K562 treated with DMSO at 1 percent for 4 hours (cell line): ENCODE measurements around the gene KLHL10. TPM values are rescaled to one million over a fixed set of nuclear protein-coding genes. Genes with fewer than 3 reads are reported as not detected.

ENCODE experiments used
- total RNA-seq: library from RNA; unstranded; fragments of 300-600 nt; gene quantifications from 2 replicates; pipeline ENCODE4 v1.2.3, GENCODE V29; 2022; ENCODE audit not compliant: insufficient read depth

KLHL10 gene
- not detected in 2 replicates for total RNA-seq

GRCh38 chr17:41837761-41838538 lies at the start of gene KLHL10:
TSS of gene KLHL10 (plus strand) at chr17:41837825. CDS start at chr17:41837933, 108 bp downstream.

GRCh38 chr17:41811549-41812380 lies 25.9 kb upstream of the KLHL10 start, which contains the start of gene P3H4:
TSS of gene P3H4 (minus strand) at chr17:41811949. CDS start at chr17:41811915, 34 bp downstream.

GRCh38 chr17:41812381-41813151 lies 25.1 kb upstream of the KLHL10 start, which contains the start of gene FKBP10:
TSS of gene FKBP10 (plus strand) at chr17:41813004. CDS start at chr17:41813035, 31 bp downstream.

GRCh38 chr17:41835800-41836549 lies 1.6 kb upstream of the KLHL10 start, which contains the start of gene NT5C3B:
TSS of gene NT5C3B (minus strand) at chr17:41836232. CDS start at chr17:41836193, 39 bp downstream.

GRCh38 chr17:41864836-41865595 lies 27.4 kb downstream of the KLHL10 start, which contains the start of gene KLHL11:
TSS of gene KLHL11 (minus strand) at chr17:41865423. CDS start at chr17:41865370, 53 bp downstream.

Other genes starting within 250 kb of the KLHL10 start
- gene KRT16, start 225.1 kb upstream of the KLHL10 start, total RNA-seq = not detected in 2 replicates
- not detected in 2 replicates for gene KRT17, start 213.2 kb upstream of the KLHL10 start, total RNA-seq
- gene EIF1, start 148.9 kb upstream of the KLHL10 start, total RNA-seq = 1,253 and 1,263 TPM in 2 replicates
- gene GAST, start 125.5 kb upstream of the KLHL10 start, total RNA-seq = not detected in 2 replicates
- gene HAP1, start 103.2 kb upstream of the KLHL10 start, total RNA-seq = not detected in 2 replicates
- 223 and 303 TPM in 2 replicates for gene JUP, start 51.1 kb upstream of the KLHL10 start, total RNA-seq
- gene P3H4, start 25.9 kb upstream of the KLHL10 start, total RNA-seq = 2.5 and 3.0 TPM in 2 replicates
- 3.2 and 4.0 TPM in 2 replicates for gene FKBP10, start 24.8 kb upstream of the KLHL10 start, total RNA-seq
- 94.8 and 98.5 TPM in 2 replicates for gene NT5C3B, start 1.6 kb upstream of the KLHL10 start, total RNA-seq
- gene KLHL11, start 27.6 kb downstream of the KLHL10 start, total RNA-seq = 4.6 and 7.3 TPM in 2 replicates
- gene ACLY, start 81.1 kb downstream of the KLHL10 start, total RNA-seq = 103 and 105 TPM in 2 replicates
- gene ODAD4, start 92.8 kb downstream of the KLHL10 start, total RNA-seq = 1.1 and 2.1 TPM in 2 replicates
- 29.4 and 34.0 TPM in 2 replicates for gene CNP, start 129.0 kb downstream of the KLHL10 start, total RNA-seq
- 98.6 and 99.6 TPM in 2 replicates for gene DNAJC7, start 179.6 kb downstream of the KLHL10 start, total RNA-seq
- gene NKIRAS2, start 182.3 kb downstream of the KLHL10 start, total RNA-seq = 91.8 and 106 TPM in 2 replicates
- 1.1 and 1.4 TPM in 2 replicates for gene C17orf113, start 212.8 kb downstream of the KLHL10 start, total RNA-seq